Measurements from ENCODE around the gene ATP5ME.
"Not testable (repeated sequence)": the region's sequence is repeated elsewhere in the genome, so short reads cannot be mapped to it uniquely, and the experiment has no call there.

ATP5ME gene

DNA sequence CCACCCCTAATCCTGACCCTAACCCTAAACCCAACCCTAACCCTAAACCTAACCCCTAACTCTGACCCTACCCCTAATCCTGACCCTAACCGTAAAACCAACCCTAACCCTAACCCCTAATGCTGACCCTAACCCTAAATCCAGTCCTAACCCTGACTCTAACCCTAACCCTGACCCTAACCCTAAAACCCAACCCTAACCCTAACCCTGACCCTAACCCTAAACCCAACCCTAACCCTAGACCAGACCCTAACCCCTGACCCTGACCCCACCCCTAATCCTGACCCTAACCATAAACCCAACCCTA, 30.8 kb upstream of the ATP5ME start:
- no peak for DNase-seq (ENCODE audit: low spot score)

DNA sequence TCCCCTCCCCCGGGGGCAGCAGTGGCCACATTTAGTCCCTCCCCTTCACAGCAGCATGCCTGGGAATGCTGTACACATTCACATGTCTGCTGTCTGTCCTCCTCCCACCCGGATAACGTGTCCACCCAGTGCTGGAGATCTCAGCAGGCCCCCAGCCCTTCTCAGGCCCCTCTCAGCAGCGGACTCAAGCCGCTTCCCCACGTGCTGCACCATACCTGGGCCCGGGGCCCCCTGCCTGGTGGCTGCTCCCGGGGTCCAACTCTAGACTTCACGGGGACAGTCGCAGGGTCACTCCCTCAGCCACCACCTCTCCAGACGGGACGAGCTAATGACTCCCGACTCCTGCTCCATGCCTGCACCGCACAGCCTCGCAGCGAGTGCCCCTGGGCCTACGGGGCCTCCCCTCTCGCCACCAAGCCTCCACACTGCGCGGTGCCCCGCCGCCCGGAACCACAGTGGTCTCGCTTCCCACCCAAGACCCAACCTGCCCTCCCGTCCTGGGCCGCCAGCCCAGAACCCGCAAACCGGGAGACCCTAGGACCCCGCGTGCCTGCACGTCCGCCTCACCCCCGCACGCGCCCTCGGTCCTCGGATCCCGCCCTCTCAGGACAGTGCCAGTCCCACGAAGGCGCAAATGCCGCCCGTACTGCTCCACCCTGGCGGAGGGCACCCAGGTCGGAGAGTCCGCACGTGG, 30.3 kb upstream of the ATP5ME start:
- no peak for DNase-seq (ENCODE audit: low spot score)

DNA sequence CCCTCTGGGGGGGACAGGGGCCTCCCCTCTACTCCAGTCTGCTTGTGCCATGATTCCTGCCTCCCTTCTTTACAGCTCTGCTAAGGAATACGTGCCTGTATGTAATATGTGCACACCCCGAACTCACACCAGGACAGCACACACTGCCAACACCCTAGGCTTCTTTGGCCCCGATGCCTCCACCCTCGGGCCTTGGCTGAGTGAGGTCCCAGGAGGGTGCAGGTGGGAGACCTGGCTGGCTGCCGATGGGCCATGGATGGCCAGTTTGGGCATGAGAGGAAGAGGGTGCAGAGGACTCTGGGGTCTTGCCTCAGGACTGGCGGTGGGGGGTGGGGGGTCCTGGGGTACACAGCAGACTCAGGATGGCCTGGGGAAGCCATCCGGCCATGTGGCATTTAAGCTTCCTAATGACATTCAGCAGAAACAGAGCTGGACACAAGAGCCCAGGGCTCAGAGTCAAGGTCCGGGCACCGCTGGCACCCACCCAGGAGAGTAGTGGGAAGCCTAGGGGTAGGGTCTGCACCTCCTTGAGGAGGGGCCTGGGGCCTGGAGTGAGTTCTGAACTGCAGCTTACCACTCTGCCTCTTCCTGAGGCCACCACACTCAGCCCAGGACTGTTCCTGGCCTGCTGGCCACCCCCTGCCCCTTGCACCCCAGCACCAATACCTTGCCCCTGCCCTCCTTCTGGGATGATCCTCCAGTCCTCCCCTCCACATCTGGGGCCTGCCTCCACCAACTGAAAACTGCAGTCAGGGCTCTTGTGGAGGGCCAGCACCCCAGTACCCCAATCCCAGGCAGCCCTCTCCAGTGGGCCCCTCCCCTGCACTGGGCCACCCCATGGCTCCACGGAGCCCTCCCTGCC, 29.5 kb upstream of the ATP5ME start:
- no peak for DNase-seq (ENCODE audit: low spot score)

DNA sequence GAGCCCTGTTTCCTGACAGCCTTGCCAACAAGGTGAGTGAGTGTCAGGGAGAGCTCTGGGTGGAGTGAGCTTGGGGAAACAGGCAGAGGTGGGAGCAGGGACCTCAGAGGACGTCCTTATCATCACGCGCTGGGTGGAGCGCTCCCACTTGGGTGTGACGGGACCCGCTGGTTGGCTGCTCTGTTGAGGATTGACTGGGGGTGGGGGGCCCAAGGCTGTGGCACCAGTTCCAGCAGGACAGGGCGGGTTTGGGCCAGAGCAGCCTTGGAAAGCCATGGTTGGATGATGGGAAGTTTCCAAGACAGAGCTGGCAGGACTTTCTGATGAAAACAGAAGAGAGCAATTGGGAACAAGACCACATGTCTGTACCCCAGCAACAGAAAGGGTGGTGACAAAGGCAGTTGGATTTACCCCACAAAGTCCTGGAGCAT, 28.6 kb upstream of the ATP5ME start:
- DNase-seq (ENCODE audit: low spot score), result no peak

DNA sequence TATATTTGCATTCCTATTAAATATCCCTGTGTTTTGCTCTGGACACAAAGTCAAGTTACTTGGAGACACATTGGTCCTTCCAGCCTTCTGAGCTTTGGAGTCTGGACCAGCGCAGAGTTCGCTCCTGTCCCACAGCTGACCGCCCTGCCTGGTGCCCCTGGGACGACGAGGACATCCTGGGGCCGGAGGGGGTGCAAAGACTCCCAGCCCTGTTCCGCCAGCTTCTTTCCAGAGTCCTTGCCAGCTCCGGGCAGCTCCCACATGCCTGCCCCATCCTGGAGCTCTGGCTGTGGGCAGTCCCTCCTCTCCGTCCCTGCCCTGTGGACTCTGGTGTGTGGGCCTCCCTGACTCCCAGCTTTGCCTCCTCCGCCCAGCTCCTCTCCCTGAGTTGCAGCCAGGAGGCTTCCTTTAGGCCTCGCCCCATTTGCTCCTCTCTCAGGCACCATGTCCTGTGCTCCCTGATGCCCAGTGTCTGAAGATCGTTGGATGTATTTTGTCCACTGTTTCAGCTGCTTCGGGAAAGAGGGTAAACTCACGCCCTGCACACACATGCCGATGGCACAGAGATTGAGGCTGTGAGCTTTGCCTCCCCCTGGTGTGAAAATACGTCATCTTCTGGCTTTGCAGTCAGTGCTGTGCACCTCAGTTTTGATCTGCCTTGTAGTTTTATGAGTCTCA, 26.6 kb upstream of the ATP5ME start:
- no peak for DNase-seq (ENCODE audit: low spot score)

DNA sequence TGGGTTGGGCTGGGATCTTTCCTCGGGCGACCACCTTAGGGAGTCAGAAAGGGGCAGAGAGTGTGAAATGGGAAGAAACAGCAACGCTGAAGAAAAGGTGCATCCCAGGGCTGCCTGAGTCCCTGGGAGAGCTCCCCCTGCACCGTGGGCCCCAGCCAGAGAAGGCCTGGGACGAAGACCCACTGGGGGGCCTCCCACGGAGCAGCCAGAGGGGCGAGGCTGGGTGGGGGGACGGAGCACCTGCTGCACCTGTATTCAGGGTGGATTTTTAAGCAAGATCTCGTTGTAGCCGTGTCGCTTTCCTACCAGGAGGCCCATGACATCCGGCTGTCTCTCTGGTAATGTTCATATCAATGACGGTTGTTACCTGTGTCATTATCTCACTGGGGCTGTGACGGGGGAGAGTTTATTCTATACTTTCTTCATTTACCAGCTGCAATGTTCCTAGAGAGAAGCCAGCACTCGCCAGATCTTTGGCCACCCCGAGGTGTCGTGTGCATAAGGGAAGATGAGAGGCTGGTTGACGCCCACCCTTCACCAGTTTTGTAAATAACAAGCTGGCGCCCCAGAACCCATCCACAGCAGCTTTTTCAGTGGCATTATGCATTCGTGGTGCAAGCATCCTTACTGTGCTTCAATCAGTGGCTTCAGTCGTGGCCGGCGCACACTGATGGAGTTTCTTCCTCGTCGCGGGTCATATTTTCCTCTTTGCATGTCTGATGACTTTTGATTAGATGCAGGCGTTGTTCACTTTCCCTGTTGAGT, 25.9 kb upstream of the ATP5ME start:
- DNase-seq (ENCODE audit: low spot score), result no peak

DNA sequence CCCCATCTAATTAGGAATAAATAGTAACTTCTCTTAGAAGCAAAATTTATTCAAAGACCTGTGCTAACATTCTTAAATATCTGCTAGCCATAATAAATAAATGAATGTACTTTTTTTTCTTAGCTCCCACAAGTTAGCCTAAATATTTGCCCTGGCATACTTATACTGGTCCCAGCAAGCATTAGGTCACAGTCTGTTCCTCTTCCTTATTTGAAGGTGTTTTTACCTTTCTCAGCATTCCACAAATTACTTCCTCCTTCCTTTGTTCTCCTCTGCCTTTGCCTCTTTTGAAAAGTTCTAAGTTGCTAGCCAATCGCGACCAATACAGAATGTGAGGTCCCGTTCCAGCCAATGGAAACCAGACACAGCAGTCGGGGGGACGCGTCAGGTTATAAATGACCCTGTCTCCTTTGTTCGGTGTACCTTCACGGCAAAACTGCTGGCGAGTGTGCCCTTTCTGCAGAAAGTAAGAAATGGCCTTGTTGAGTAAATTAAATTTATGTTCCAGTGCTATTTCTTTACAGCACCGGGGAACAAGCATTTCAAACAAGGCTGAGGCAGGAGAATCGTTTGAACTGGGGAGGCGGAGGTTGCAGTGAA, 20.4 kb upstream of the ATP5ME start:
- not testable (repeated sequence) for DNase-seq (ENCODE audit: low spot score)

DNA sequence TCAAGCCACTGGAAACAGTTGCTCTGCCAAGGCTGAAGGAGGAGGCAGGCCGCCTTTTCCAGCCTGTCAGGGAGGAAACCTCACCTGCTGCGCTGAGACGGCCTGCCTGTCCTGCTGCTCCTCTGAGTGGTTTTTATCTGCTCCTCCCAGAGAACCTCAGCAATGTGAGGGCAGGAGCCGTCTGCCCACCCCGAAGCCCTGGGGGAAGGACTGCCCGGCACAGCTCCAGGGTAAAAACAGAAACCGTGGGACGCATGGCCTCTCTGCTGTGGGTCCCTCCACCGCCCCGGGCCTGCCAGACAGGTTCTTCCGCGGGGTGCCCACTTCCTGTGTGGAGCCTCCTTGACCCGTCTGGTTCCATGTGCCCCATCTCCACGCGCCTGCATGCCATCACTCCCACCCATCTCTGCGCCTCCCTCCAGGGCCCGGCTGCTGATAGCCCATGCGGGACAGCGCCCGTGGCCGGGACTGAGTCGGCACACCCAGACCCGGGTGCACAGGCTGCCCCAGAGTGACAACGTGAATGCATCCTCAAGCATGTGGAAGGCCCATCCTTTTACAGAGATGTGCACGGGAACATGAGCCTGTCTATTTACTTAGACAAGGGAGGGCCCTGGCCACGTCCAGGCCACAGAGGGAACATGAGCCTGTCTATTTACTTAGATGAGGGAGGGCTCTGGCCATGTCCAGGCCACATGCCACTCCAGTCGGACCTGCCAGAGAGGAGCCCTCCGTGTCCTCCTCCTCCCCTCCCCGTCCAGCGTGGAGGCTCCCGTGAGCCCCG, 18.9 kb upstream of the ATP5ME start:
- no peak for DNase-seq (ENCODE audit: low spot score)

DNA sequence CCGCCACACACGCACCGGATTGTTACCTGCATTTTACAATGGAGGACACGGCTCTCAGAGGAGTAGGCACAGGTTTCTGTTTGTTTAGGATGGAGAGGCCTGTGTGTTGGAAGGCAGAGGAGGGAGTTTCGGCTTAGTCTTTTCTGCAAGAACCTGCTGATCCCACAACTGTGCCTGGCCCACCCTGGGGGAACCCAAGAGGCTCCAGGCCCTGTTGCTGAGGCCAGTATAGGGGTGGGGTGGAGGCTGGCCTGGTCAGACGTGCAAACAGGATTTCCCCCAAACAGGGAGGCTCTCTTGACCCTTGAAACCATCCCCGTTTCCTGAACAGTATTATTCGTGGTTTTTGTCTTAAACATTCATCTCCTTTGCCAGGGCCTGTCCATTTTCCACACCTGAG, 15.6 kb upstream of the ATP5ME start:
- DNase-seq (ENCODE audit: low spot score), result no peak

DNA sequence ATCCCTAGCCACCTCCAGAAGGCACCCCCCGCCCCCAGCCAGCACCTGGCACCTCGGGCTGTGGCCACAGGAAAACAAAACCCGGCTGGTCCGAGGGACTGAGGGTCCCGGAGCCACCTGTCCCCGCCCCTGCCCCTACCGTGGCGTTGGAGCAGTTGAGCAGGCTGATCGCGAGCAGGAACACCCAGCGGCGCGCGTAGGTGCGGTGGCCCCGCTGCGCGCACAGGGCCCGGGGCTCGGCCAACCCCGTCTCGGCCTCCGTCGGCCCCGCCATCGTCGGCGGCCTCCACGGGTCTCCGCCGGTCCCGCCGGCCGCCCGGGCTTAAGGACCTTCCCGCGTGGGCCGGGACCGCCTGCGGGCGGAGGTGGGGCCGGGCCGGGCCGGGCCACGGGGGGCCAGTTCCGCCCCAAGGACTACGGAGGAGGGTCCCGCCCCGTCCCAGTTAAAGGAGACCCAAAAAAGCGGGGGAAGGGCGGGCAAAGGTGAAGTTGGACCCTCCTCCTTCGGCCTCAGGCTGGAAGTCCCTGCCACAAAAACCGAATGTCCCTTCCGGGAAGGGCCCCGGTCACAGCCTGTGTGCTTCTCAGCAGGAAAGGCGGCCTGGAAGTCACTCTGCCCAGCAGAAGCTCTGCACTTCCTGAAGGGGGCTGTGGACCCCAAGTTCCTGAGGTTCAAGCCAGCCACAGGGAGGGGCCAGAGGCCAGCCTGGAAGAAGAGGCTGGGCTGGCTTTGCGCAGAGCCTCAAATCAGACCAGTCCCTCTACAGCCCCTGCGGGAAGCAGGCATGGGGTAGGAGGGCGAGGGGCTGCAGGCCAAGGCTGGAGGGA, 15.0 kb upstream of the ATP5ME start, which contains the start of gene SLC49A3:
SLC49A3 (minus strand) TSS at position 298 of the 828 bp plus-strand sequence; CDS start at position 274, 24 bp downstream.
- peak; percentile 60 for DNase-seq (ENCODE audit: low spot score)

DNA sequence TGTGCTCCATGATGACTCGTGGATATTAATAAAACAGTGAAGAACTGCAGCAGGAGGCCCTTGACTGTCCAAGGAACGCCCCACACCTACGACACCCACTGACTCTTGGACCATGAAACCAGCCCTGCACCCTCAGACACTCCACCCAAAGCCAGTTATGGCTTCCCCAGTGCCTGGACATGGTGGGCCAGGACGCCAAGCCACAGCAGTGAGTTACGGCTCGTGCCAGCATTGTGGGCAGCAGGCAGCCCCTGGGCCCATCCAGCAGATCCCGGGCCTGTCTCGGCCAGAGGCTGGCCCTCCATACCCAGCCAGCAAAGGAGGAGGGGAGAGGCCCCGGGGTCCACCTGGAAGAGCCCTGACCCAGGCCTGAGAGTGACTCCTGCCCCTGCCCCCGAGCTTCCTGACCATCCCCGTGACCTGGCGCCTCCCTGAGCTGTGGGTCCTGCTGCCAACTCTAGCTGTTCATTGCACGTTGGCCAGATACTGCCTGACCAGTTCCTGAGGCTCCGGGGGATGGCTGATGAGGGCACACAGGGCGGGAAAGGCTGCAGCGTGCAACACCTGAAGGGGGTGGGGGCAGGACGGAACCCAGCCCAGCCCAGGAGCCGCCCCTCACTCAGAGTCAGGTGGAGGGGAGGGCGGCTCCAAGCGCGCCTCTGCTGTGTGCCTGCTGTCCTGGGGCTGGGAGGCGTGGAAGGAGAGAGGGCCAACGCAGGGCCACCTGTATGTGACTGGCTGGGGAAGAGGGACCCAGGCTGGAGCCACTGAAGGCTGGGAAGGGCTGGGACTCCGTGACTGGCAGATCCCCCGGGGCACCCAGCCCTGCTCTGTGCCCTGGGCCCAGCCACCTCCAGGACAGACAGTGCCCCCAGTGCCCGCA, 14.1 kb upstream of the ATP5ME start:
- no peak for DNase-seq (ENCODE audit: low spot score)

DNA sequence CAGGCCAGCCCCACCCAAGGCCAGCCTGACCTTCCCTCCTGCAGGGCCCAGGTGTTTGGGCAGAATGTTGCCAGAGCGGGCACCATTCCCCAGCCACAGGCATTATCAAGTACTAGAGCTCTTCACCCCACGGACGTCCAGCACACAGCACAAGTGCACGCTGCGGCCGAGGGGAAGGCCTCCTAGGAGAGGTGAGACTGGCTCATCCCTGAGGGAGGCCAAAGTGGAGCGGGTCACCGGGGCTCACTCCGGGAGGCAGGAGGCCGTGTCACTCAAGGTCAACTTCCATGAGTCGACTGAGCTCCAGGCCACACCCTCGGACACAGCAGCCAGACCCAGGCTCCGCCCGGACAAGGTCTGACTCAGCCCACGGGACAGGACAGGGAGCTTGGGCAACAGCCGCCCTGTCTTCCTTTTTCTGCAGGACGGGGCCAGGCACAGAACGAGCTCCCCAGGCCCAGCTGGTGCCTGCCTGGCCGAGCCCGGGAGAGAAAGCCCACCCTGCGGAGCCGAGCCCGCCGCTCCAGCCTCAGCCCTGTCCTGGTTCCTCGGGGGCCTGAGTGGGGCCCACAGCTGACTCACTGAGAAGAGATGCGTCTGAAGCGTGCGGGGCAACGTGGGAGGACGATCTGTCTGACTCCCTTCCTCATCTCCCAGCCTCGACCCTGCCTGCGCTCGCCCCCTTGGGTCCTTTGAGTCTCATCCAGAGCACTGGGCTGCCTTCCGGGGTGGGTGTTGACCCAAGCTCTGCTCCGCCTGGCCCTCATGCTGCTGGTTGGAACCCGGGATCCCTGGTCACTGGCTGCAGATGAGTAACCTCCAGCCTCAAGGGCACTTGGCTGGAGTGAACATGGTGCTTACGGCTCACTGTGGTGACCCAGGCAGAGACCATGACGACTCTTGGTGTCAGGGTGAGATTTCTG, 13.2 kb upstream of the ATP5ME start:
- DNase-seq (ENCODE audit: low spot score), result peak; percentile 96

DNA sequence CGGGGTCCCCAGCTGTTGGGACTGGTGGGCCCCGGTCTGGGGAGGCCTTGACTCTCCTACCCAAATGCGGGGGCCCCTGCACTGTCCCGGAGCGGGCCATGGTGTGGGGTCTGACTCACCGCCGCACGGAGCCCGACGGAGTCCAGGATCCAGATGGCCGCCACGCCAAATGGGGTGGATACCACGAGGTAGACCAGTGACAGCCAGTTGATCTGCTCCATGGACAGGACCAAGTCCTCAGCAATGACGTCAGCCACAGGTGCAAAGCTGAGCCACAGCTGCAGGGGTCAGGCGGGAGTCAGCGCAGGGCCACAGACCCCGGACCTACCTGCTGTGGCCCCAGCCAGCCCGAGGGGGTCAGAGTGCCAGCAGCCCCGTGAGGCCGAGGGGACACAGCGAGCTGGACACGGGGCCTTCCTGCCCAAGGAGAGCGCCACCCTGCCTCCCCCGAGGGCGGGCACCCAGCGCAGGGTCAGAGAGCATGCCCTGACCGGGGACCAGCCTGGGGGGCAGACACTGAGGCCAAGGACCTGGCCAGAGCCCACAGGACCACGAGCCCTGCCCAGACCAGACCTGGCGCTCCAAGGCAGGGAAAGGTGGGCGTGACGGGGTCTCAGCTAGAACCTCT, 12.5 kb upstream of the ATP5ME start:
- DNase-seq (ENCODE audit: low spot score), result no peak

DNA sequence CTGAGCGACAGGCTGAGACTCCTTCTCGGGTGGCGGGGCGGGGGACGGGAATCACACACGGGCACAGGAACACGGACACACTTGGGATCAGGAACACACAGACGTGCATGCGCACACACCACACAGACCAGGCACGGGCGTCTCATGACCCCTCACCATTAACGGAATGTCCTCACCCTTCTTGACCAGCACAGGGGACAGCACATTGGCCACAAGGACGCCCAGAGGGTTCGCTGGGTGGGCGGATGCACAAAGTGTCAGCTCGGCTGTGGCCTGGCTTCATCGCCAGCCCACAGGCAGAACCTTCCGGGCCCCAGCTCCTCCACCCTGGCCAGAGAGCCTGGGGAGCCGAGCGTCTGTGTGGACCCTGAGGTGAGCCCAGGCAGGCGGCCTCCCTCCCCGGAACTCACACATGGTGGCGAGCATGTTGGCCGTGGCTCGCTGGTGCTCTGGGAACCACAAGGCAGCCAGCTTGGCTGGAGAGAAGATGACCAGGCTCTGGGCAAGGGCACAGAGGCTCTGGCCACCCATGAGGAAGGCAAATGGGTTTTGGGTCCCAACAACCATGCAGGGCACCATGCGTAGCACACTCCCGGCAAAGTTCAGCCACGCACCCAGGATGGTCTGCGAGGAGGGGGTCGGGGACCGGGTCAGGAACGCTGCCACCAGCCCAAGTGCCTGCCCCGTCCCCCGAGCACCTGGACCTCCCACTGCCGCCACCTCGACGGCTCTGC, 11.8 kb upstream of the ATP5ME start:
- no peak for DNase-seq (ENCODE audit: low spot score)

DNA sequence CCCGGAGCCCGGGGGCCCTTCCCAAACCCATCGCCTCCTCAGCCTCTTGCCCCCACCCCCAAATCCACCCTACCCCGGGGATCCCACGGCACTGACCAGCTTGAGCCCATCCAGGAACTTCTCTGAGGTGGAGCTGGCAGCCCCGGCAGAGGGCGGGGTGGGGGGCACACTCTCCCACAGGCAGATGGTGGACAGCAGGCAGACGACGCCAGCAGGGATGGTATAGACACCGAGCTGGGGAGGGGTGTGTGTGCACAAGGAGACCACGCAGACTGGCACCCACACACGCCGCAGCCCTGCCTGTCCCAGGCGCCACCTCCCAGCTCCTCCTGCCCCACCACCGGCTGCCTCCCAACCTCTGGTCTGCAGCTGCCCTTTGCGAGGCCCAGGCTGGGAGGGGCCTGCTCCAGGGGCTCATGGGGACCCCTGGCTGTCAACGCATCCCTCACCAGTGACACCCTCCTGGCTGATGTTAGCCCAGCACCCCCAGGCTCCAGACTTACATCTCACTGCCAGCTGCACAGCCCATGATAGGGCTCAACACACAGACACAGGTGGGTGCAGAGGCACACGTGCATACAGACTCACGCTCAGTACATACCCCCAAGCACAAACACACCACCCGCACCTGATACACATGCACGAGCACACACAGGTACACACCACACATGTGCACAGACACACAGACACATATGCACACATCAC, 10.7 kb upstream of the ATP5ME start:
- DNase-seq (ENCODE audit: low spot score), result no peak

DNA sequence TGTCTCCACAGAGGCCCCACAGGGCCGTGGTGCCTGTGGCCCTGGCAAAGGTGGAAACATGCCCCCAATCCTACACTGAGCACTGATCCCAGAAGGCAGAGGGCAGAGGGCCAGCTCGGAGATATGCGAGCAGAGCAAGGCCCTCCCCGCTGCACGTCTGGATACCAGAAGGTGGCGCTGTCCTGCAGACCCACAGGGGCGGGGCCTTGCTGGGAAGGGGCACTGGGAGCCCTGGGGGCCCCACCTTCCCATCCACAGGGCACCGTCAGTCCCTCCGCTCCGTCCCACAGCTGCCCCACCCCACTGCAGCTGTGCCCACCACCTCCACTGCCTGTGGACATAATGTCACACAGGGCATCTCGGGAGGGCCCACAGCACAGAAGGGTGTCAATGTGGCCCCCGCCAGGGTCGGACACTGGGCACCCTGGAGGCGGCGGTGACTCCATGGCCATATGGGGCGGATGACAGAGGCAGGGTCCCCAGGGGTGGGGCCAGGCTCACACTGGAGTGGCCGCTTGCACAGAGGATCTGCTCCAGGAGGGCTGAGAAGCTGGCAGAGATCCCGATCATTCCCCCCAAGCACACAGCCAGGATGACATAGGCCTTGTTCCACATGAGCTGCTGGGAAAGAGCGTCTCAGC, 10.0 kb upstream of the ATP5ME start:
- DNase-seq (ENCODE audit: low spot score), result peak; percentile 79

All from GM03348 (cell line).